Peyer's patch (tissue), 4 donors: ENCODE results near the gene CCDC90B. TPM values are rescaled to one million over a fixed set of nuclear protein-coding genes. Genes with fewer than 3 reads are reported as not detected.
"Not testable (repeated sequence)": the region's sequence is repeated elsewhere in the genome, so short reads cannot be mapped to it uniquely, and the experiment has no call there.

Experiments
- DNase-seq, 3 donors: peaks; one replicate each; pipeline ENCODE4 v3.0.0-alpha.2; 2017 to 2019
- H3K27ac ChIP-seq, 4 donors: fragments of 200-600 bp; sonication (generic); one replicate each; pipeline ENCODE4 v1.5.1; 2016 to 2019
- H3K27me3 ChIP-seq, 2 donors: fragments of 200-600 bp; sonication (generic); one replicate each; pipeline ENCODE4 v1.5.1; 2019
- H3K36me3 ChIP-seq, 3 donors: fragments of 200-600 bp; sonication (generic); one replicate each; pipeline ENCODE4 v1.5.1; 2016 to 2019
- H3K4me1 ChIP-seq, 4 donors: fragments of 200-600 bp; sonication (generic); one replicate each; pipeline ENCODE4 v1.5.1; 2016 to 2019
- H3K4me3 ChIP-seq, 4 donors: fragments of 200-600 bp; sonication (generic); 1 replicate in 3 of 4; 2 replicates in 1 of 4; pipeline ENCODE4 v1.5.1; 2016 to 2019; ENCODE audit warnings: mild to moderate bottlenecking in 1 of 4
- H3K9me3 ChIP-seq, 4 donors: fragments of 200-600 bp; sonication (generic); one replicate each; pipeline ENCODE4 v1.5.1; 2016 to 2019; ENCODE audit warnings: mild to moderate bottlenecking in 1 of 4
- CTCF ChIP-seq, 6 experiments: fragments of 450-650 bp in 4 of 6; fragments of 200-600 bp in 2 of 6; sonication (generic) in 1 of 6; IDR thresholded peaks; one replicate each; pipeline ENCODE4 v1.5.1; 2017 to 2019; ENCODE audit warnings: antibody characterized with exemption in 6 of 6, mild to moderate bottlenecking in 3 of 6, moderate library complexity in 1 of 6
- POLR2A ChIP-seq, 2 donors: fragments of 450-650 bp; IDR thresholded peaks; one replicate each; pipeline ENCODE4 v1.5.1; 2017; ENCODE audit warnings: antibody characterized with exemption in 2 of 2, mild to moderate bottlenecking in 2 of 2, moderate library complexity in 2 of 2
- total RNA-seq, 4 donors: library from RNA; depleted of rRNA; stranded (reverse); fragments of >200 nt; gene quantifications; one replicate each; pipeline ENCODE4 v1.1.0, GENCODE V29; 2016

Gene CCDC90B
- total RNA-seq, 4 donors from 2014 or later, result 31.8 to 54.5 (median 34.0) TPM

- H3K4me1 ChIP-seq, result no peaks in the 10 kb centered on the region
- no peaks in the 10 kb centered on the region for H3K9me3 ChIP-seq
- H3K4me3 ChIP-seq, result no peak overlapping the region
- H3K27me3 ChIP-seq, result no peaks in the 10 kb centered on the region
- H3K36me3 ChIP-seq, result peaks cover 0 to 76% (median 0%) of the 10 kb centered on the region in 3 donors
- no peak overlapping the region for H3K27ac ChIP-seq
- no peak for TF ChIP-seq CTCF (IDR thresholded peaks at IDR 0.05)
- TF ChIP-seq POLR2A (IDR thresholded peaks at IDR 0.05), result no peak
- DNase-seq, result no peak
These were observed 10.1 kb downstream of the CCDC90B start for GRCh38 chr11:83275888-83276641.

- Histone ChIP-seq H3K9me3 (no peaks in the 10 kb centered on the region), H3K4me3 (no peak overlapping the region), H3K27ac (no peak overlapping the region), H3K4me1 (no peaks in the 10 kb centered on the region), H3K27me3 (no peaks in the 10 kb centered on the region), H3K36me3 (peaks cover 0 to 76% (median 0%) of the 10 kb centered on the region in 3 donors)
- DNase-seq, result no peak
- TF ChIP-seq CTCF (IDR thresholded peaks at IDR 0.05) (no peak), POLR2A (IDR thresholded peaks at IDR 0.05) (no peak)
These were observed 13.5 kb downstream of the CCDC90B start for GRCh38 chr11:83272627-83273026.

- peaks cover 0 to 81% (median 0%) of the 10 kb centered on the region in 3 donors for H3K36me3 ChIP-seq
- H3K27ac ChIP-seq, H3K9me3 ChIP-seq, H3K27me3 ChIP-seq, H3K4me1 ChIP-seq, H3K4me3 ChIP-seq, DNase-seq: not testable (repeated sequence)
These were observed 14.4 kb downstream of the CCDC90B start for GRCh38 chr11:83271734-83272133.

- H3K9me3 ChIP-seq, H3K27ac ChIP-seq, H3K4me1 ChIP-seq, H3K27me3 ChIP-seq, H3K4me3 ChIP-seq, DNase-seq: not testable (repeated sequence)
- peaks cover 0 to 79% (median 0%) of the 10 kb centered on the region in 3 donors for H3K36me3 ChIP-seq
These were observed 17.1 kb downstream of the CCDC90B start for GRCh38 chr11:83269080-83269479.

GRCh38 chr11:83265331-83265730 lies 20.8 kb downstream of the CCDC90B start:
- H3K27ac ChIP-seq, result no peak overlapping the region
- H3K36me3 ChIP-seq, result peaks cover 0 to 67% (median 0%) of the 10 kb centered on the region in 3 donors
- H3K4me1 ChIP-seq, result no peaks in the 10 kb centered on the region
- no peaks in the 10 kb centered on the region for H3K9me3 ChIP-seq
- TF ChIP-seq CTCF (IDR thresholded peaks at IDR 0.05) (no peak), POLR2A (IDR thresholded peaks at IDR 0.05) (no peak)
- H3K27me3 ChIP-seq, result no peaks in the 10 kb centered on the region
- no peak for DNase-seq
- no peak overlapping the region for H3K4me3 ChIP-seq

GRCh38 chr11:83259559-83259958 lies 26.6 kb downstream of the CCDC90B start:
- peaks cover 0 to 51% (median 0%) of the 10 kb centered on the region in 3 donors for H3K36me3 ChIP-seq
- TF ChIP-seq POLR2A (IDR thresholded peaks at IDR 0.05), result no peak

GRCh38 chr11:83257761-83258168 lies 28.4 kb downstream of the CCDC90B start:
- Histone ChIP-seq H3K9me3 (no peaks in the 10 kb centered on the region), H3K36me3 (peaks cover 0 to 37% (median 0%) of the 10 kb centered on the region in 3 donors), H3K27me3 (no peaks in the 10 kb centered on the region), H3K4me1 (peaks cover 0 to 8% (median 0%) of the 10 kb centered on the region in 4 donors), H3K4me3 (no peak overlapping the region), H3K27ac (peak overlapping the region in 1 of 4 donors; percentile 6)
- TF ChIP-seq CTCF (IDR thresholded peaks at IDR 0.05) (no peak), POLR2A (IDR thresholded peaks at IDR 0.05) (no peak)
- DNase-seq, result peak in 1 of 3 donors; percentile 59

More at GRCh38 chr11:83259559-83259958, 26.6 kb downstream of the CCDC90B start:
- H3K4me1 ChIP-seq, result peaks cover 0 to 8% (median 0%) of the 10 kb centered on the region in 4 donors
- H3K27me3 ChIP-seq, result no peaks in the 10 kb centered on the region
- H3K4me3 ChIP-seq, result no peak overlapping the region
- no peak overlapping the region for H3K27ac ChIP-seq
- no peak for DNase-seq
- no peaks in the 10 kb centered on the region for H3K9me3 ChIP-seq
